Renal cortex interstitium (tissue), 11 donors: ENCODE data around the gene SMARCE1. TPM values are rescaled to one million over a fixed set of nuclear protein-coding genes. Genes with fewer than 3 reads are reported as not detected.

Experiments
- DNase-seq, 11 donors: peaks; one replicate each; pipeline ENCODE4 v3.0.0-alpha.2; 2013; ENCODE audit warnings: low read depth in 9 of 11, low spot score in 4 of 11; ENCODE audit errors: extremely low read depth in 1 of 11
- polyA plus RNA-seq, 3 donors: library from polyadenylated mRNA; unstranded; fragments of 120-200 nt; gene quantifications; one replicate each; pipeline ENCODE4 v1.2.1, GENCODE V29; 2013; ENCODE audit not compliant: insufficient read length in 3 of 3

SMARCE1 gene
- polyA plus RNA-seq, 3 donors: 236 to 258 (median 256) TPM

DNA sequence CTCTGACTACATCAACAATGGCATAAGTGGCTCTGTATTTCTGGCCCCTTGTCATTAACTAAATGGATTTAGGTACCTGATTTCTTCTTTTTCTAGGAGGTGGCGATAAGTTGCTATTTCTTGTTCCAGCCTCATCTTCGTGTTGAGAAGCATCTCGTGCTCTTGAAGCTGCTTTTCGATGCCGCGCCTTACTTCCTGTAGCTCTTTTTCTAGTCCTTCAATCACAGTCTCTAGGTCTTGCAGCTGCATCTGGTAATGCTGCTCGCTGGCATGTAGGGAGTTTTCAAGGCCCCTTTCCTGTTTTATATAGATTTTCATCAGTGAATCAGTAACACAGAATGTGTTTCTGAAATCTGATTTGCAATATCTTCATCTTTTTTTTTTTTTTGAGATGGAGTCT lies 12.3 kb upstream of the SMARCE1 start:
- no peak for DNase-seq

DNA sequence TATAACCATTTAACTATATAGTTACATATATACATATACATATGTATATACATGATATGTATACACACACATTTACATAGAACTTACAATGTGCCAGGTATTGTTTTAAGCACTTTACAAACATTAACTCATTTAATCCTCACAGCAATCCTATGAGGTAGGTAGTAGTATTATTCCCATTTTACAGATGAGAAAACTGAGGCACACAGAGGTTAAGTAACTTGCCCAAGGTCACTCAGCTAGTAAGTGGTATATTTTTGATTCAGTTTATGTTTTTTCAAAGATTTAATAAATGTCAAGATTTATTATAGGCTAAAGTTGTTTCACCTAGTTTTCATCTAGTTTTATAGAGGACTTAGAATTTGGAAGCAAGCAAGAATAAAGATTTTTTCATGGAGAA lies 10.8 kb upstream of the SMARCE1 start:
- DNase-seq: no peak

DNA sequence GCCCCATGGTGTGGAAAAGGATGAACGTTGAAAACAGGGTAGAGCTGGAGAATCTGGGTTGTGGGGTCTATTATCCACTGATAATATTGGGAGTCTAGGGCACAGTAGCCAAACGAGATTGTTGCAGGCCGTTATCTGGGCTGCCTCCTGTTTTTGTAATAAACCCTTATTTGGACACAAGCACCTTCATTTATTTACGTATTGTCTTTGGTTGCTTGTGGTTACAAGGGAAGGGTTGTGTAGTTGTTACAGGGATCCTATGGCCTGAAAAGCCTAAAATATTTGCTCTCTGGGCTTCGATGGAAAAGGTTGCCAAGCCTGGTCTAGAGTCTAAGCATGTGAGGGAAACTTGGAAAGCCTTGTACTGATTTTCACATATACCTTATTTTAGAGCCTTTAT lies 4.3 kb upstream of the SMARCE1 start:
- DNase-seq: no peak

DNA sequence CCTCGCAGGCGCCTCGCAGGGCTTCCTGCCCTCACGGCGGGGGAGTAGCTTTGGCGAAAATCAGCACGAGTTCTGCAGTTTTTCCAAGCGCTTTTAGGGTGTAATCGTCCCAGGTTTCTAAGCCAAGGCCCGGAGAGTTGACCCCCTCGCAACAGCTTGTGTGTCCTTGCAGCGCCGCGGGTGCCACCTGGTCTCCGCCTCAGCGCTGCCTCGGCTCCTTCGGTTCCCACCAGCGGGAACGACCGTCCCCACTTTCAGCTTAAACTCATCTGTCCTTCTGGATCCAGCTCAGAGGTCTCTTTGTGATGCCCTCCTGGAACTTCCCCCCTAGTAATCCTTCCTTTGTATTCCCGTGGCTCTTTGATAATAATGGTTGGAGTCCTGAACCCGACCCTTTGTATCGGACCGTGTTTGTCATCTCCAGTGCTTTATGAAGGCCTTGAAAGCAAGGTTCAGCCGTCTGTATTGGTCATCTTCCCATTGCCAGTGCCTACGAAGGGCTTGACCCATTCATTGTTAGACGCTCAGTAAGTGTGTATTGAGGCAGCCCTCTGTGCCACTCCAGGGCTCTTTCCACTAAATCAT lies 858 bp upstream of the SMARCE1 start:
- peak in 8 of 11 donors; percentile 8 to 79 (median 14) for DNase-seq

DNA sequence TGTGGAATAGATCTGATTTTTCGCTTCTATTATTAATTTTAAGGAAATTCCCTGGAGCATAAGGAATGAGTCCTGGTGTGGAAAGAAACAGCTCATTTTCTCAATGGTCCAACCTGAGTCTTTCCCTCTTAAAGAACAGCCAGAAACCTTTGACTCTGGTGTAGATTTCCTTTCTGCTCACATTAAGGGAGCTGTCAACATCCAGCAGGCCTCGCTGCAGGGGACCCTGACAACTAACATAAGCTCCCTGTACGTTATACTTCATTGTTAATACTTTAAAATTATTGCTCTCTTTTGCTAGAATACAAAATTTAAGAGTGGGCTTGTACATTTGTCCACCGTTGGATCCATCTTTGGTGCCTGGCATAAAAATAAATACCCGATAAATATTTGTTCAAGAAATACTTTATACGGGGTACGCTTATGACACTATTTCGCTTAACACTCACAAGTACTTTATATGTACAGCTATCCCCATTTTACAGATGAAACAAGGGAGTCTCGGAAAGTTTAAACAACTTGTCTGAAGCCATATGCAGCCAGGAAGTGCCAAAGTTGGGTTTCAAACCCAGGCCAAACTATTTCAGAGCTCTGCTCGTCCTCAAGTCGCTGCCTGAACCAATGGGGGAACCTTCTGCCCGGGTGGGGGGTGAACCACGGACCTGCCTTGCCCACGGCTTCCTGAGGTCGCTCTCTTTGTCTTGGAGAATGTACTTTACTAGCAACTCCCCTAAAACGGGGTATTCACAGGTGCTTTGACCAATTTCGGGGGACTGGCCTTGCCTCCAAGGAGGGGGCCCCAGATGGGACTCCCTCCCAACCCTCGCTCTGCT lies 611 bp downstream of the SMARCE1 start:
- peak in 4 of 11 donors; percentile 2 to 29 (median 14) for DNase-seq

DNA sequence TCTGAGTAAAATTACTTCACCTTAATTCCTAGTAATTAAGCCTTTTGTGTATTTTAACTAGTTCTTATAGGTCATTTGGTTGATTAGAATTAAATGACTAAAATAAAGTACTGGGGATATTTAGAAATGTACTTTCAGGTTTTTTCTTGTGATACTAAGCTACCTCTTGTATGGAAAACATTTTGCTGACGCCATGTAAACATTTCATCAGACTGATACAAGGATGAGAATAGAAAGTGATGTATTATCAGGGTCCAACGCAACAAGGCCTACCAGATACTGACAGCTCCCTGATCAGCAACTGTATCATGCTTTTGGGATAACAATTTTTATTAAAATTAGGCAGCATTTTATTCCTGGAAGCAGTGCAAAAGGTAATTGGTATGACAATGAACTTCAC lies 1.7 kb downstream of the SMARCE1 start:
- no peak for DNase-seq

DNA sequence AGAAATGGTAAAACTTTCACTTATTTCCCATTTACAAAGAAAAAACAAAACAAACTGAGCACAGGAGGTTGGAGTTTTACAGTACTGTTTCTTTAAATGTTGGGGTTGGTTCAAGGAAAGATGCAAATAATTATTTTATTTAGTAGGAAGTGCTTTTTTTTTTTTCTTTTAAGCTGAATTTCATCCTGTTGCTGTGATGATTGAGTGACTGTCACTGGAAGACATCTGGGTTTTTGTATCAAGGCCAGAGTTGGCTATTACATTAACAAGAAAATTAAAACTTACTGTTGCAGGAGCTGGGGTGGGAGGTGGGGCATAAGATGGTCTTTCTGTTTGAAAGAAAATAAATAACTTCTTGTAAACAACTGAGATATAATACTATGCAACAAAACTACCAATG lies 2.3 kb downstream of the SMARCE1 start:
- DNase-seq: no peak

DNA sequence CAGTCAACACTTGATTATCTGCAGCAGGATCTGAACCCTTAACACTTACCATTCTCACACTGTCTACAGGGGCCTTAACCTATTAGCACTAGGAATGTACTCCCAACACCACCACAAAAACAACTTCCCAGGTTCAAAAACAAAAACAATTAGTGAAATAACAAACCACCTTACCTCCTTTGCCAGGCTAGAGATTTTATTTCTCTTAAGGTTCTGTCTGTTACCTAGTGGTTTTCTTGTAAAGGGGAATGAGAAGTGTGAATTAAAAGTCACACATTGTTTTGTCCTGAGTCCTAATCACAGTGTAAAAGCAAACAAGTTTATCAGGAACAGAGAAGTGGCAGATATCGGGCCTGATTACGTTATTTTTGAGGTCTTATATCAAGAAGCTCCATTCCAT lies 9.7 kb downstream of the SMARCE1 start:
- DNase-seq: no peak

DNA sequence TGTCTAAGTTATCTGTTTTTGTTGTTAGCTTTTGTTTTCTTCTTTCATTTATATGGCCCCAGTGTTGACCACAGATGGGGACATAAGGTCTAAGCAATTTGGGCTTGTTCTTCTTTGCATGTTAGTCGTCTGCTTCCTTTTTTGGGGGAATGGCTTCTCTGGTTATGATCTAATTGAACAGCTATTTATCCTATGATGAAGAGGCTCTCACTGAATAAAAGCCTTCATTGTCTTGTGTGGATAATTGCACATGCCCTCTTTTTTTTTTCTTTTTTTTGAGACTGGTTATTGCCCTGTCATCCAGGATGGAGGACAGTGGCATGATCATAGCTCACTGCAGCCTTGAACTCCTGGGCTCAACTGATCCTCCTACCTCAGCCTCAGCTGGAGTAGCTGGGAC lies 13.7 kb downstream of the SMARCE1 start:
- no peak for DNase-seq

DNA sequence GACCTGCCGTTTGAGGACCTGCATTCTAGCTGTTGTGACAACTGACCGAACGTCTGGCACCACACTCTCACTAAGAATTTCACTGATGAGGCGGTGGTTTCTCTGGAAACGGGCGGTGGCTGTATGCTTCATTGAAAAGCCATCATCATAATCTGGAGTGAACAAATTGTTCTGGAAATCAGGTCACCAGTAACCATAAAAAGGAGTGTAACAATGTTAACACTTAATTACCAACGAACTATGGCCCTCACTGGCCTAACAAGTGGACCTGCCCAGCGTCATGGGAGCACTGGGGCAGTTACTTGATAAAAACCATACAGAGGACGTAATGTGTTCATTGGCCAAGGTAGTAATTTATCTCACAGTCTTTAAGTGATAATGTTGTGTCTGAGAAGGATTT lies 15.4 kb downstream of the SMARCE1 start:
- no peak for DNase-seq

DNA sequence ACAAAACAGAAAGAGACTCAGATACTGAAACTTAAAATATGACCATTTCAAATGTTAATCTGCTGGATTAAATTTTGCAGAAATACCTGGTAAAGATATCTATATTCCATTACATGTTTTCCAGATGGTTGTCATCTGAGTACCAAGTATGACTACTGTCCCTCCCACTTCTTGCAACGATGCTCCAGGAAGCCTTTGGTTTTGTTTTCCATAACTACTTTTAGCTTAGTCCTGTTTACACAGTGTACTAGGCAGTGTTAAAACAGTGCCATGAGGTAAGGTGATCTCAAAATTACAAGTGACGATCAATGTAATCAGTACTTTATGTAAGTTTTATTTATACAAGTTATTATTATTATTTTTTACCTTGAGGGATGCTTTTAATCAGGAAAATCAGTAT lies 17.8 kb downstream of the SMARCE1 start:
- DNase-seq: no peak

DNA sequence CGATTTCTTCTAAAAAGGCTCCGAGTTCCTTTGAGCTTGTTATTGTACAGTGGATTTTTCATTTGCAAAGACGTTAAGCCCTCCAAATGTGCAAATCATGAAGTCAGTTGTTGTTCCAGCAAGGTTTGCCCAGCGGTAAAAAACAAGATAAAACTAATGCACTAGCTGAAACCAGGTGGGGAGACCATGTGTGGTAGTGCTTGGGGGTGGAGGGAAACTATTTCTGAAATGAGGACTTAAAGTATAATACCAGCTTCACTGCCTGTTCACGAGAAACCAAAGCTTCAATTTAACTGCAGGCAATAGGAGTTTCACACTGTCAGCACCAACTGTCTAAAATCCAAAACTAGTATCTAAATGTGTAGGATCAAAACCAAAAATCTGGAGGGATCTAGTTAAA lies 22.3 kb downstream of the SMARCE1 start:
- DNase-seq: no peak

DNA sequence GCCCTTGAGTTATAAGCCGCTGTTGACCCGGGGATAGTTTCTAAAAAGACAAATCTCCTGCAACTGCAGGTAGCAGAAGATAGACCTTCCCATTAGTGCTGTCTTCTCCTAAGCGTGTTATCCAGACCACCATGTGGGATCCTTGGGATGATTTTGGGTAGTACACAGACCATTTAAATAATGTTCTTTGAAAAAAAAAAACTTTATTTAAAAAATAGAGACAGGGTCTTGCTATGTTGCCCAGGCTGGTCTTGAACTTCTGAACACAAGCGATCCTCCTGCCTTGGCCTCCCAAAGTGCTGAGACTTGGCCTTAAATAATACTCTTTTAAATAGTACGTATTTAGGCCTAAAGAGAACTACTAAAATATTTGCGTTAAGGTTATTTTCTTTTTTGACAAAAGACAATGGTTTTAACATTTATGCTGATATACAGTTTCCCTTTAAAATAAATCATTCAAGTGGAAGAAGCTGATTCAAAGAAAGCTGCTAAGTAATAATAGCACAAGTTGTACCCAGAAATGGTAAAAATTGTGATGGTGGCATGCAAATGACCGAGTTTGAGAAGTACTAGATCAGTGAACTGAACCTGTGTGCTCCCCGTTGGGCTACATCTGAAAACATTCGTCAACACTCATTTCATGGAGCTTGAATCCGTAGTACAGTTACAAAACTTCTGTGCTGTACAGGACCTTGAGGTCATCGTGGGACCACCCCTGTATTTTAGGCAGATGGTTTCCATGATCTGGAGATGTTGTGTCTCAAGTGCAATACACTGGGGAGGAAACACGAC lies 24.0 kb downstream of the SMARCE1 start:
- DNase-seq: no peak

DNA sequence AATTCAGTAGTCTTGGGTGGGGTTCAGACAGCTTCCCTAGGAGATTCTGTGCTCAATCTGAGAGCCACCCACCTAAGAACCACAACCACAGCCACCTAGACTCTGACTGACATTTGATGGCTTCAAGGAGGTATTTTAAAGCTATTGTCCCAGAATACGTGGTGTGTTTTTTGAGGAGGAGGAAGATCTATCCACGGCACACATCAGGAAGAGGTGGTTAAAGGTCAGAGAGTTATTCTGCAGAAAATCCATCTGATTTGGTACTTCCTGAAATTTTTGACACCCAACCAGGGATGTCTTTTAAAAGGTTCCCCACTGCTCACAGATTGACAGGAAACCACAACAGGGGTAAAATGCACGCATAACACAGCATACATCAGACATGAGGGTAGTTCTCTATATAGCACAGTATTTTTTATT lies 25.1 kb downstream of the SMARCE1 start:
- DNase-seq: no peak

DNA sequence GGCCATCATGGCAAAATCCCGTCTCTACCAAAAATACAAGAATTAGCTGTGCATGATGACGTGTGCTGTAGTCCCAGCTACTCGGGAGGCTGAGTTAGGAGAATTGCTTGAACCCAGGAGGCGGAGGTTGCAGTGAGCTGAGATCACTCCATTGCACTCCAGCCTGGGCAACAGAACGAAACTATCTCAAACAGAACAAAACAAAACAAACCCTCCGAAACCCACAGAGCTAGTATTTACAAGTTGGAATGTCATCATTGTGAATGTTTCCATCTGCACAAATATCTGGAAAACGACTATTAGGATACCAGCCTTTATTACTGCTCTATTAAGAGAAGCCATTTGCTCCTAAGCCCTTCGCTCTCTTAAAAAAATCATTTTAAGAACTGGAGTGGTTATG lies 26.0 kb downstream of the SMARCE1 start:
- peak in 2 of 11 donors; percentile 30 to 46 for DNase-seq

DNA sequence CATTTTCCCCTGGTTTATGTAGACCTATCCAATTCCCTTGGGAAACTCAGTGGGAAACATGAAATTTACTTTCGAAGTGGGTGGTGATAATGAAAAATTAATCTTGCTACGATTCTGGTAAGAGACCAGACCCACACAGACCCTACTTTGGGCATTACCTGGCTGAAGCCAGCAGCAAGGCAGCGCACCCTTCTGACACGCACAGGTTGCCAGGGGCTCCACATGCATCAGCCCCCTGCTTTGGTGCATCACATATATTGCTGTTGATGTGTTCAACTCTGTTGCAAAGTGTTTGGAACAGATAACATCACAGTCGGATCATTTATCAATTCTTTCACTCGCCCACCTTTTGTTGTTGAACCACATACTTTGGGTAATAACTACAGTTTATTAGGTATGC lies 26.6 kb downstream of the SMARCE1 start:
- no peak for DNase-seq

DNA sequence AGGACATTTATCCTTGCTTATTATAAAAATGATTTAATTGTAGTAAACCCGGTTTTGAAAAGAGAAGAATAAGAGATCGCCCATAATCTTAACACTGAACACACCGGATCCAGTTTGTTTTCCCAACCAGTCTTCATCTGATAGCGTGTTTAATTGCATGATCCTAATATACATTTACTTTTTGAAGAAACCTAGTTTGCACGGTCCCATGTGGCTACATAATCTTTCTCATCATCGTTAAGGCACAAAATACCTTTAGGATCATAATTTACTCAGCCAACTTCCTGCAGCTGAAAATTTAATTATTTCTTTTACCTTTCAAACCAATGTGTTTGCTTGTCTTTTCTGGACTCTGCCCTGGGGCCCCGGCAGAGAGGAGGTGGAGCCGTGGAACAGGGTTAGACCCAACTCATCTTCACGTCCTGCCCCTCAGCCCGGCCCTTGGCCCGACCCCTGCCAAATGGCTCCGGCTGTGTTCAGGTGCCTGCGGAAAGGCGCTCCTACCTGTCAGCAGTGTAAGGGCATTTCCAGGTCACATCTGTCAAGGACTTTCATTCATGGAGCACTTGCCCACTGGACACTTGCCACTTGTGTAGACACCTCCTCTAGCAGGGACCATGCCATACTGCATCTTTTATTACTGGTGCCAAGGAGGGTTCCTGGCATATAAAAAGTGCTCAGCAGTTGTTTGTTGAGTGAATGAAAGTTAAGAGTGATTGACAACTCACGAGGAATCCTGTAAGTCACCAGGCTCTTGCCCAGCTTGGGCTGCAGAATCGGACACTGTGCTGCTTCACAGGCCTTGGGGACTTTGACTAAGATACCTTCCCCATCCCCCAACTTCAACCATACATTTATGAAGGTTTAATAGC lies 28.6 kb downstream of the SMARCE1 start:
- DNase-seq: no peak

DNA sequence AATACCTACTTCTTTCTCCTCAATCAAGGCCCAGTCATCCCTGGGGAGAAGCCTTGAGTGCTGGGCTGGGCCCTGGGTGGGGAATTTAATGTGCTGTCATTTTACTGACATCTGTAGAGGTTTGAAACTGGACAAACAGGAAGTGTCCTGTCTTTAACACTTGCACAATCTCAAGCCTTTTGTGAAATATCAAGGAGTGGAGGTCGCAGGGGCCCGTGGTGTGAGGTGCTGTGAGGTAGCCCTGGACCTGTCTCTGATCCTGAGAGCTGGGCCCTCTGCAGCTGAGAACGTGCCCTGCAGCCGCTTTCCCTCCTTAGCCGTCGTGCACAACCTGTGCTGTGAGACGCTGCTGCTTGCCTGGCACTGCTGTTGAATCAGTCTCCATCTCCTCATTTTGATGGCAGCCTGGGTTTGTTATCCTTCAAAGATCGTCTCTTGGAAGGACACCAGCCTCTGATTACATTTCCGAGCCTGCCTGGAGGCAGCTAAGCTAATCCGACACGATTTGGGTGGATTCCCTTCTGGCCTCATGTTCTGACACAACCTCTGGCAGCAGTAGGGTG lies 29.9 kb downstream of the SMARCE1 start:
- no peak for DNase-seq

DNA sequence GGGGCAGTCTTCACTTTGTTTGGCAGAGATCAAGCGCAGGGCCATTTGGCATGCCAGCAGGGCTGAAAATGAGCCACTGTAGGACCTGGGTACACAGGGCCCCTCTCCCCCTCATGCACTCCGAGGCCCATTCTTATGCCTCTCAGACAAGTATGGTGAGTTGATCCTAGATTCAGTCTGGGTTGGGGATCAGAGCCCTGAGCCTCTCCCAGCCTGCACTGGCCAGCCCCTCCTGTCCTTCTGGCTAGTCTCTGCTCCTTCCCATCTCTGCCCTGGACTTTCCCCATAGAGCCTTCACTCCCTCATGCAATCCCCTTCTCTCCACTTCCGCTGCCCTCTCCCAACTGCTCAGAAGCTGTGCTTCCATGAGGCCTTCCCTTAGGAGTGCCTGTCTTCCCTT lies 31.0 kb downstream of the SMARCE1 start:
- DNase-seq: no peak
